Endothelial cell of umbilical vein (primary cell): ENCODE data around the gene KRT3. TPM values are rescaled to one million over a fixed set of nuclear protein-coding genes. Genes with fewer than 3 reads are reported as not detected.

Experiments used
- BruUV-seq: library from RNA; stranded (reverse); fragments of 400-500 nt; replicated peaks from 2 replicates; lab custom pipeline; 2021; lab: Mats Ljungman, UMichigan
- CTCF ChIA-PET: fragments of 300-600, 350-600 bp; sonication (Branson Sonifier 250); formaldehyde crosslinking; loops from one replicate; lab custom pipeline; 2021; ENCODE audit warnings: antibody characterized with exemption, inconsistent platforms; lab: Charles Lee
- POLR2A ChIA-PET: fragments of 300-600, 350-600 bp; sonication (Branson Sonifier 250); formaldehyde crosslinking; loops from one replicate; lab custom pipeline; 2021; ENCODE audit warnings: antibody characterized with exemption, inconsistent platforms; lab: Charles Lee
- DNase-seq: peaks from one replicate; pipeline ENCODE4 v3.0.0-alpha.2; 2011; ENCODE audit warnings: low read depth, low spot score
- FAIRE-seq: peaks from 2 replicates; lab custom pipeline; 2011; peaks lifted over from hg19 to GRCh38; lab: Jason Lieb, UNC
- H2AFZ ChIP-seq: 2 replicates; pipeline ENCODE4 v1.6.0; 2012; ENCODE audit warnings: low read depth, low read length, control low read depth, inconsistent platforms
- H3K27ac ChIP-seq: 2 replicates; pipeline ENCODE4 v1.5.1; 2011; ENCODE audit warnings: low read depth, mild to moderate bottlenecking, control low read depth, low read length, moderate library complexity; ENCODE audit not compliant: insufficient read depth
- H3K27me3 ChIP-seq, 2 experiments: 2 replicates each; pipeline versions ENCODE4 v1.6.0 to v1.6.1; 2011; ENCODE audit warnings: low read length in 2 of 2, mixed read lengths in 1 of 2; ENCODE audit not compliant: control insufficient read depth in 2 of 2, insufficient read depth in 2 of 2
- H3K36me3 ChIP-seq, 2 experiments: 2 replicates in 1 of 2; 3 replicates in 1 of 2; pipeline ENCODE4 v1.5.1; 2011; ENCODE audit warnings: low read length in 2 of 2, mild to moderate bottlenecking in 1 of 2, moderate library complexity in 1 of 2; ENCODE audit not compliant: control insufficient read depth in 2 of 2, insufficient read depth in 2 of 2; ENCODE audit errors: extremely low read depth in 1 of 2
- H3K4me1 ChIP-seq: 3 replicates; pipeline ENCODE4 v1.5.1; 2011; ENCODE audit warnings: mild to moderate bottlenecking, low read length; ENCODE audit not compliant: control insufficient read depth, insufficient read depth; ENCODE audit errors: extremely low read depth
- H3K4me2 ChIP-seq: 2 replicates; pipeline ENCODE4 v1.6.1; 2011; ENCODE audit warnings: low read length, control low read depth, mixed read lengths; ENCODE audit not compliant: insufficient read depth
- H3K4me3 ChIP-seq, 3 experiments: fragments of 200-600 bp in 1 of 3; sonication (generic), shearing (Covaris generic) in 1 of 3; replicated peaks in 1 of 3; 2 replicates each; pipeline ENCODE4 v1.5.1; 2011 to 2016; ENCODE audit warnings: control low read depth in 3 of 3, low read length in 3 of 3, mild to moderate bottlenecking in 2 of 3, inconsistent platforms in 1 of 3, low read depth in 1 of 3, moderate library complexity in 1 of 3; ENCODE audit not compliant: insufficient read depth in 1 of 3
- H3K79me2 ChIP-seq: 2 replicates; pipeline ENCODE4 v1.6.0; 2012; ENCODE audit warnings: low read length, inconsistent platforms; ENCODE audit not compliant: control insufficient read depth, insufficient read depth
- H3K9ac ChIP-seq: replicated peaks from 2 replicates; pipeline ENCODE3; 2011; ENCODE audit warnings: low read length, control low read depth; ENCODE audit not compliant: insufficient read depth; ENCODE audit errors: extremely low read depth
- H3K9me1 ChIP-seq: replicated peaks from 3 replicates; pipeline ENCODE4 v1.6.0; 2011; ENCODE audit warnings: mild to moderate bottlenecking, low read length; ENCODE audit not compliant: control insufficient read depth, insufficient read depth; ENCODE audit errors: extremely low read depth
- H3K9me3 ChIP-seq: replicated peaks from 2 replicates; pipeline ENCODE4 v1.5.1; 2012; ENCODE audit warnings: low read length, inconsistent platforms; ENCODE audit not compliant: control insufficient read depth, insufficient read depth
- H4K20me1 ChIP-seq: replicated peaks from 2 replicates; pipeline ENCODE3; 2011; ENCODE audit warnings: mild to moderate bottlenecking, low read length; ENCODE audit not compliant: control insufficient read depth, insufficient read depth; ENCODE audit errors: extremely low read depth
- CTCF ChIP-seq, 2 donors: IDR thresholded peaks; 1 replicate in 1 of 2; 2 replicates in 1 of 2; pipeline ENCODE4 v1.5.1; 2011; ENCODE audit warnings: low read length in 2 of 2, mild to moderate bottlenecking in 2 of 2, moderate library complexity in 2 of 2, control low read depth in 1 of 2, inconsistent platforms in 1 of 2, low read depth in 1 of 2; ENCODE audit not compliant: insufficient read depth in 1 of 2; ENCODE audit errors: extremely low read depth in 1 of 2
- EZH2 ChIP-seq: IDR thresholded peaks from 2 replicates; pipeline ENCODE4 v1.6.1; 2012; ENCODE audit warnings: borderline replicate concordance, low read depth, mild to moderate bottlenecking, moderate library complexity, low read length, inconsistent platforms; ENCODE audit not compliant: severe bottlenecking
- FOS ChIP-seq: IDR thresholded peaks from 2 replicates; pipeline ENCODE4 v1.6.1; 2011; ENCODE audit warnings: mild to moderate bottlenecking, low read length, moderate library complexity, borderline replicate concordance; ENCODE audit not compliant: insufficient read depth
- GATA2 ChIP-seq: IDR thresholded peaks from 2 replicates; pipeline ENCODE4 v1.7.0; 2011; ENCODE audit warnings: low read depth, mild to moderate bottlenecking, moderate library complexity, mixed read lengths, low read length; ENCODE audit not compliant: insufficient read length, insufficient read depth
- JUN ChIP-seq: IDR thresholded peaks from 2 replicates; pipeline ENCODE4 v1.6.1; 2011; ENCODE audit warnings: borderline replicate concordance, low read depth; ENCODE audit not compliant: insufficient read length, insufficient read depth
- MAX ChIP-seq: IDR thresholded peaks from 2 replicates; pipeline ENCODE4 v1.6.1; 2011; ENCODE audit not compliant: insufficient read depth, insufficient read length
- MYC ChIP-seq: IDR thresholded peaks from one replicate; pipeline ENCODE4 v1.6.1; 2011; ENCODE audit warnings: mild to moderate bottlenecking, low read depth, low read length
- POLR2A ChIP-seq: IDR thresholded peaks from 2 replicates; pipeline ENCODE4 v1.6.1; 2012; ENCODE audit warnings: low read depth, mild to moderate bottlenecking, control low read depth, low read length
- POLR2AphosphoS5 ChIP-seq: IDR thresholded peaks from 2 replicates; pipeline ENCODE4 v1.6.1; 2012; ENCODE audit warnings: low read depth, mild to moderate bottlenecking, control low read depth, low read length, moderate library complexity; ENCODE audit not compliant: insufficient read depth
- dilution Hi-C: fragments of 300-500 bp; cut with MboI; formaldehyde crosslinking; loops from one replicate; pipeline ENCODE4 v1.15.0; 2019; ENCODE audit warnings: low sequenced_read_pairs; ENCODE audit not compliant: extremely low pct_ligation_motif_present
- intact Hi-C: fragments of 100-400 bp; cut with micrococcal nuclease; formaldehyde crosslinking; loops from one replicate; pipeline ENCODE4 v1.10.0; 2022
- polyA plus RNA-seq, 4 experiments: library from polyadenylated mRNA; depleted of rRNA in 3 of 4; stranded (reverse) in 3 of 4; unstranded in 1 of 4; fragments of >200 nt; gene quantifications; 2 replicates each; pipeline versions ENCODE4 v1.2.1 to v1.2.3, GENCODE V29; 2011 to 2012; ENCODE audit warnings: missing spikeins in 1 of 4
- total RNA-seq: library from RNA; stranded (reverse); gene quantifications from 2 replicates; pipeline ENCODE4 v1.2.3, GENCODE V29; 2021

KRT3 gene
- total and polyA plus RNA-seq, 2 donors (not counting 3 experiments of a cell fraction or from before 2014, with no cell fraction given): not detected

GRCh38 chr12:52759218-52759617 is 36.7 kb downstream of the KRT3 start:
- Histone ChIP-seq H3K27ac (no peak overlapping the region), H3K9me1 (no peaks in the 10 kb centered on the region), H3K4me3 (no peak overlapping the region), H4K20me1 (no peaks in the 10 kb centered on the region), H3K27me3 (peaks cover 0 to 4% of the 10 kb centered on the region in 2 experiments), H3K36me3 (no peaks in the 10 kb centered on the region), H3K79me2 (no peaks in the 10 kb centered on the region), H2AFZ (no peak overlapping the region), H3K4me1 (no peaks in the 10 kb centered on the region), H3K9me3 (no peaks in the 10 kb centered on the region), H3K4me2 (no peak overlapping the region), H3K9ac (no peak overlapping the region)
- no TSS peak for BruUV-seq
- no peak for DNase-seq
- no peak for FAIRE-seq
- no peak for TF ChIP-seq POLR2A
- TF ChIP-seq GATA2: no peak
- TF ChIP-seq FOS: no peak
- no peak for TF ChIP-seq JUN
- no peak for TF ChIP-seq MAX
- TF ChIP-seq POLR2AphosphoS5: no peak
- TF ChIP-seq MYC: no peak
- TF ChIP-seq CTCF (IDR thresholded peaks at IDR 0.05; ENCODE audit: extremely low read depth in 1 of 2, insufficient read depth in 1 of 2, low read depth in 1 of 2, low read length in 2 of 2): no peak
- no peak for TF ChIP-seq EZH2
- dilution Hi-C loops: no loop called here
- ChIA-PET POLR2A (no interaction called here), CTCF (no interaction called here)
- intact Hi-C loops: no loop called here
